Activated B cell treated with CpG ODN at 0.5 μM for 24 hours (primary cell): ENCODE data around the gene ITGA1. TPM values are rescaled to one million over a fixed set of nuclear protein-coding genes. Genes with fewer than 3 reads are reported as not detected.

Source experiments
- ATAC-seq: fragments of 200-7000 bp; cut with Tn5 transposase; one replicate; pipeline ENCODE4 v1.10.0; 2021; ENCODE audit warnings: low read depth, mild to moderate bottlenecking, moderate library complexity
- CTCF ChIA-PET: fragments of 350-600 bp; sonication (Branson Sonifier 250); formaldehyde crosslinking; loops from one replicate; lab custom pipeline; 2021; ENCODE audit warnings: antibody characterized with exemption; lab: Charles Lee
- POLR2A ChIA-PET: fragments of 350-600 bp; sonication (Branson Sonifier 250); formaldehyde crosslinking; loops from one replicate; lab custom pipeline; 2021; ENCODE audit warnings: antibody characterized with exemption; lab: Charles Lee
- DNase-seq: peaks from one replicate; pipeline ENCODE4 v3.0.0; 2022
- H3K27ac Mint-ChIP-seq: one replicate; pipeline ENCODE4 v1.8.0; 2020; ENCODE audit warnings: mixed read lengths
- H3K27me3 Mint-ChIP-seq: one replicate; pipeline ENCODE4 v1.8.0; 2021; ENCODE audit warnings: mixed read lengths
- H3K36me3 Mint-ChIP-seq: one replicate; pipeline ENCODE4 v1.8.0; 2021; ENCODE audit warnings: low read depth, mixed read lengths
- H3K4me1 Mint-ChIP-seq: one replicate; pipeline ENCODE4 v1.8.0; 2021; ENCODE audit warnings: mixed read lengths
- H3K4me3 Mint-ChIP-seq: one replicate; pipeline ENCODE4 v1.8.0; 2020; ENCODE audit warnings: mild to moderate bottlenecking, mixed read lengths
- H3K9me3 Mint-ChIP-seq: one replicate; pipeline ENCODE4 v1.8.0; 2020; ENCODE audit warnings: mixed read lengths
- intact Hi-C: fragments of 100-400 bp; cut with micrococcal nuclease; formaldehyde crosslinking; loops from one replicate; pipeline ENCODE4 v1.15.1; 2024
- total RNA-seq: library from RNA; stranded (reverse); gene quantifications from 2 replicates; pipeline ENCODE4 v1.2.3, GENCODE V29; 2022
- TF ChIP-seq, protein P1 (sequence below): fragments of 200-600 bp; IDR thresholded peaks from one replicate; pipeline ENCODE4 v1.8.0; 2022; ENCODE audit warnings: antibody characterized with exemption, mild to moderate bottlenecking

The ITGA1 gene
- total RNA-seq, 1 donor from 2014 or later, result 34.0 TPM

DNA sequence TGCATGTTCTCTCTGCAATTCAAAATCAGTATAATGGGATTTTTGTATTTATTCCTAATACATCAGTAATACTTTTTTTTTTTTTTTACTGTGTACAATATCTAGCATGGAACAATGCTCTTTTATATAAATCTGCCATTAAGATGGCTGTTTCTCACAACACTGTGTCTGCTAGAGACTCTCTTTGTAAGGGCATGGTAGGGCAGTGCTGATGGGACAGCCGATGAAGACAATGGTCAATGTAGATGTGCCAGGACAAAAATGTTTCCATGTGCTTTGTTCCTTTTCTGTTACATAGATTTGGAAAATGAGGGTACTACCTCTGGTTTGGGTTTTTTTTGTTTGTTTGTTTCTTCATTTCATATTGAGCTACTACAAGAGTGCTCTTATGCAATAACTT, 106.1 kb downstream of the ITGA1 start:
- CTCF ChIA-PET, result no interaction called here
- H3K36me3 Mint-ChIP-seq, result no peaks in the 10 kb centered on the region

DNA sequence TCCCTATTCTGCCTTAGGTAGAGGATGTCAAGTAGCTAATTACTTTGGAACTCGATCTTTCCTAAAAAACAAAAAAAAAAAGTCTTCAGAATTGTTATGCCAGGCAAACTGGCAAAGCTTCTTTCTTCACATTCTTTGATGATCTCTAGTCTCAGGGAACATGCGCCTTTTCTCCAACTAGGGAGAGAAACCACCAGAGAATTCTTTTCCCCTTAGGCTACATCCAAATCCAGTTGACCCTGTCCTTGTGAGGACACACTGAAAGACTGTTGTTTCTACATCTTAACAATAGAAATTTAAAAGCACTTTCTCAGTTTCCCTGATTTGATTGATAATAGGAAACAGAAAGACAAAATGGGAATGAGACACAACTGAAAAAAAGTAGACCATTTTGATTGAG, 106.7 kb downstream of the ITGA1 start:
- TF ChIP-seq, protein P1, sequence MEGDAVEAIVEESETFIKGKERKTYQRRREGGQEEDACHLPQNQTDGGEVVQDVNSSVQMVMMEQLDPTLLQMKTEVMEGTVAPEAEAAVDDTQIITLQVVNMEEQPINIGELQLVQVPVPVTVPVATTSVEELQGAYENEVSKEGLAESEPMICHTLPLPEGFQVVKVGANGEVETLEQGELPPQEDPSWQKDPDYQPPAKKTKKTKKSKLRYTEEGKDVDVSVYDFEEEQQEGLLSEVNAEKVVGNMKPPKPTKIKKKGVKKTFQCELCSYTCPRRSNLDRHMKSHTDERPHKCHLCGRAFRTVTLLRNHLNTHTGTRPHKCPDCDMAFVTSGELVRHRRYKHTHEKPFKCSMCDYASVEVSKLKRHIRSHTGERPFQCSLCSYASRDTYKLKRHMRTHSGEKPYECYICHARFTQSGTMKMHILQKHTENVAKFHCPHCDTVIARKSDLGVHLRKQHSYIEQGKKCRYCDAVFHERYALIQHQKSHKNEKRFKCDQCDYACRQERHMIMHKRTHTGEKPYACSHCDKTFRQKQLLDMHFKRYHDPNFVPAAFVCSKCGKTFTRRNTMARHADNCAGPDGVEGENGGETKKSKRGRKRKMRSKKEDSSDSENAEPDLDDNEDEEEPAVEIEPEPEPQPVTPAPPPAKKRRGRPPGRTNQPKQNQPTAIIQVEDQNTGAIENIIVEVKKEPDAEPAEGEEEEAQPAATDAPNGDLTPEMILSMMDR, result no peak
- DNase-seq, result no peak
- Mint-ChIP-seq H3K27ac (no peak overlapping the region), H3K36me3 (no peaks in the 10 kb centered on the region), H3K4me1 (no peaks in the 10 kb centered on the region), H3K9me3 (no peaks in the 10 kb centered on the region), H3K4me3 (no peak overlapping the region), H3K27me3 (peaks cover 14% of the 10 kb centered on the region)
- CTCF ChIA-PET, result no interaction called here
- ATAC-seq, result no peak
- intact Hi-C loops, result no loop called here
- POLR2A ChIA-PET, result no interaction called here

More for the DNA sequence above, 106.1 kb downstream of the ITGA1 start:
- no peak overlapping the region for H3K4me3 Mint-ChIP-seq
- H3K9me3 Mint-ChIP-seq, result no peaks in the 10 kb centered on the region
- H3K4me1 Mint-ChIP-seq, result no peaks in the 10 kb centered on the region
- ATAC-seq (no peak), DNase-seq (no peak)
- intact Hi-C loops, result no loop called here
- POLR2A ChIA-PET, result no interaction called here
- peaks cover 14% of the 10 kb centered on the region for H3K27me3 Mint-ChIP-seq
- H3K27ac Mint-ChIP-seq, result no peak overlapping the region
- TF ChIP-seq, protein P1, result no peak

DNA sequence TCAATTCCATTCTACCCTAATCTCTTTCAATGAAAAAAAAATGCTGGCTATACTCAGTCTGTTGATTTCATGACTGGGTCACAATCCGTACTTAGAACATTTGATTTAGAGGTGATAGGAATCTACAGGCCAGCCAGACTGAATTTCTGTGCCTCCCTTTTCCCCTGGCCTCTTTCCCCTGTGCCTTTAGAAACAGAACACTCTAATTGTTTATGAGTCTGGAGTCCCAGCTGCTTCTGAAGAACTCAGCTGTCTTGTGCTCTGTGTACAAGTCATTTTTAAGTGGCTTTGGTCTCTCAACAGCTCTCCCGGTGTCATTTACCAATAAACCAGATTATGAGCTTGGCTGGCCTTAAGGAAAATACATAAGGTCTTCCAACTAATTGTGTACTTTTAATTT, 107.4 kb downstream of the ITGA1 start:
- TF ChIP-seq, protein P1, result no peak
- intact Hi-C loops, result no loop called here
- CTCF ChIA-PET, result no interaction called here
- no peak for DNase-seq
- no peak for ATAC-seq
- Mint-ChIP-seq H3K27ac (no peak overlapping the region), H3K9me3 (no peaks in the 10 kb centered on the region), H3K36me3 (no peaks in the 10 kb centered on the region), H3K4me3 (no peak overlapping the region), H3K27me3 (peaks cover 14% of the 10 kb centered on the region), H3K4me1 (no peaks in the 10 kb centered on the region)
- POLR2A ChIA-PET, result no interaction called here

- ChIA-PET POLR2A (no interaction called here), CTCF (no interaction called here)
- no peaks in the 10 kb centered on the region for H3K9me3 Mint-ChIP-seq
- ATAC-seq, result no peak
- H3K27me3 Mint-ChIP-seq, result peaks cover 14% of the 10 kb centered on the region
- TF ChIP-seq, protein P1, result no peak
- no peak for DNase-seq
- intact Hi-C loops, result no loop called here
- H3K4me3 Mint-ChIP-seq, result no peak overlapping the region
- no peak overlapping the region for H3K27ac Mint-ChIP-seq
- H3K36me3 Mint-ChIP-seq, result no peaks in the 10 kb centered on the region
- no peaks in the 10 kb centered on the region for H3K4me1 Mint-ChIP-seq
These were observed 108.1 kb downstream of the ITGA1 start for GRCh38 chr5:52895572-52896413.

- Mint-ChIP-seq H3K27ac (no peak overlapping the region), H3K4me1 (no peaks in the 10 kb centered on the region), H3K27me3 (peaks cover 15% of the 10 kb centered on the region), H3K9me3 (peaks cover 6% of the 10 kb centered on the region), H3K36me3 (no peaks in the 10 kb centered on the region), H3K4me3 (no peak overlapping the region)
- DNase-seq (no peak), ATAC-seq (no peak)
- intact Hi-C loops, result no loop called here
- TF ChIP-seq, protein P1, result no peak
- POLR2A ChIA-PET, result no interaction called here
- CTCF ChIA-PET, result no interaction called here
These were observed 109.0 kb downstream of the ITGA1 start for GRCh38 chr5:52896534-52897237.
